ENCODE measurements around the gene METTL25B.

- TF ChIP-seq GATA2 (IDR thresholded peaks at IDR 0.05; ENCODE audit: low read depth, low read length) (no peak), GATA3 (IDR thresholded peaks at IDR 0.05; ENCODE audit: low read depth, low read length) (no peak)
These were observed 777 bp upstream of the METTL25B start for GRCh38 chr1:156727492-156727891.

Data from SH-SY5Y (cell line).